Fibroblast of lung (primary cell): ENCODE measurements around the gene PSMA4. TPM values are rescaled to one million over a fixed set of nuclear protein-coding genes. Genes with fewer than 3 reads are reported as not detected.
"Not testable (repeated sequence)": the region's sequence is repeated elsewhere in the genome, so short reads cannot be mapped to it uniquely, and the experiment has no call there.

ENCODE experiments used
- DNase-seq, 2 donors: peaks; one replicate each; pipeline versions ENCODE4 v3.0.0 to v3.0.0-alpha.2; 2010; ENCODE audit warnings: low read depth in 2 of 2
- H2AFZ ChIP-seq: 2 replicates; pipeline ENCODE4 v1.5.1; 2012; ENCODE audit warnings: low read length, control low read depth, inconsistent platforms
- H3K27ac ChIP-seq: 2 replicates; pipeline ENCODE4 v1.5.1; 2011; ENCODE audit warnings: low read length, control low read depth; ENCODE audit not compliant: insufficient read depth
- H3K27me3 ChIP-seq: 2 replicates; pipeline ENCODE4 v1.5.1; 2011; ENCODE audit warnings: mild to moderate bottlenecking, low read length; ENCODE audit not compliant: control insufficient read depth, insufficient read depth
- H3K36me3 ChIP-seq: 2 replicates; pipeline ENCODE4 v1.5.1; 2011; ENCODE audit warnings: low read length; ENCODE audit not compliant: control insufficient read depth, insufficient read depth
- H3K4me1 ChIP-seq: 2 replicates; pipeline ENCODE4 v1.5.1; 2011; ENCODE audit warnings: low read length; ENCODE audit not compliant: control insufficient read depth, insufficient read depth; ENCODE audit errors: extremely low read depth
- H3K4me2 ChIP-seq: 2 replicates; pipeline ENCODE4 v1.5.1; 2011; ENCODE audit warnings: low read length, control low read depth; ENCODE audit not compliant: insufficient read depth; ENCODE audit errors: extremely low read depth
- H3K4me3 ChIP-seq, 4 experiments: fragments of 200-600 bp in 1 of 4; sonication (generic) in 1 of 4; replicated peaks in 1 of 4; 2 replicates each; pipeline ENCODE4 v1.5.1; 2011 to 2016; ENCODE audit warnings: low read length in 4 of 4, low read depth in 3 of 4, mild to moderate bottlenecking in 3 of 4, control low read depth in 2 of 4, inconsistent platforms in 1 of 4, mixed read lengths in 1 of 4; ENCODE audit not compliant: insufficient read depth in 1 of 4; ENCODE audit errors: control extremely low read depth in 1 of 4
- H3K79me2 ChIP-seq: 2 replicates; pipeline ENCODE4 v1.5.1; 2012; ENCODE audit warnings: mild to moderate bottlenecking, low read length, inconsistent platforms; ENCODE audit not compliant: control insufficient read depth, insufficient read depth
- H3K9ac ChIP-seq: 2 replicates; pipeline ENCODE4 v1.5.1; 2011; ENCODE audit warnings: mild to moderate bottlenecking, low read length, control low read depth; ENCODE audit not compliant: insufficient read depth
- H3K9me3 ChIP-seq: 2 replicates; pipeline ENCODE4 v1.5.1; 2012; ENCODE audit warnings: low read depth, low read length; ENCODE audit not compliant: control insufficient read depth, insufficient read depth
- H4K20me1 ChIP-seq: 2 replicates; pipeline ENCODE4 v1.5.1; 2011; ENCODE audit warnings: low read length; ENCODE audit not compliant: control insufficient read depth, insufficient read depth; ENCODE audit errors: extremely low read depth
- EZH2 ChIP-seq: IDR thresholded peaks from 2 replicates; pipeline ENCODE4 v1.5.1; 2012; ENCODE audit warnings: low read length, control low read depth, mild to moderate bottlenecking; ENCODE audit errors: missing control alignments
- polyA plus RNA-seq, 2 donors: library from polyadenylated mRNA; depleted of rRNA in 1 of 2; stranded (reverse) in 1 of 2; unstranded in 1 of 2; fragments of >200 nt; gene quantifications; 2 replicates each; pipeline ENCODE4 v1.2.1, GENCODE V29; 2011 to 2012; ENCODE audit warnings: missing spikeins in 1 of 2
- total RNA-seq: library from RNA; depleted of rRNA; stranded (reverse); fragments of >200 nt; gene quantifications from 2 replicates; pipeline ENCODE4 v1.2.1, GENCODE V29; 2014
- TF ChIP-seq, protein P1 (sequence below), 2 donors: IDR thresholded peaks in 1 of 2; conservative IDR thresholded peaks in 1 of 2; 1 replicate in 1 of 2; 2 replicates in 1 of 2; pipeline ENCODE4 v1.5.1; 2011 to 2012; ENCODE audit warnings: low read length in 2 of 2, control low read depth in 1 of 2, inconsistent platforms in 1 of 2, low read depth in 1 of 2, mild to moderate bottlenecking in 1 of 2

PSMA4 gene
- total and polyA plus RNA-seq, 2 donors (not counting 1 experiment from before 2014, with no cell fraction given): 161 to 404 TPM

DNA sequence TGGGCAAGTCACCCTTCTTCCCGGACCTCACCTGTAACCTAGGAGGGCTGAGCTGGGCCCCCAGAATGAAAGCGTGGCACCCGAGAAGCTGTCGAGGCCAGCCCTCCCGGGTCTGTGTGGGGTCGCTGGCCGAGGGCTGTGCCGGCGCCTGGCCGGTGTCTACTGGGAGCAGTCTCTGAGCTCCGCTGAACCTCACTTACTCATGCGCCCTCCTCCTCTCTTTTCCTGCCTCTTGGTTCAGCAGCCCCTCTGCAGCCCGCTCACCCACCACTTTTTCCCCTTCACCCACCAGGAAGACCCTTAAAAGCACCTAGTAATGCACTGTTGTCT is 32.4 kb upstream of the PSMA4 start:
- no peak for TF ChIP-seq EZH2
- TF ChIP-seq, protein P1, sequence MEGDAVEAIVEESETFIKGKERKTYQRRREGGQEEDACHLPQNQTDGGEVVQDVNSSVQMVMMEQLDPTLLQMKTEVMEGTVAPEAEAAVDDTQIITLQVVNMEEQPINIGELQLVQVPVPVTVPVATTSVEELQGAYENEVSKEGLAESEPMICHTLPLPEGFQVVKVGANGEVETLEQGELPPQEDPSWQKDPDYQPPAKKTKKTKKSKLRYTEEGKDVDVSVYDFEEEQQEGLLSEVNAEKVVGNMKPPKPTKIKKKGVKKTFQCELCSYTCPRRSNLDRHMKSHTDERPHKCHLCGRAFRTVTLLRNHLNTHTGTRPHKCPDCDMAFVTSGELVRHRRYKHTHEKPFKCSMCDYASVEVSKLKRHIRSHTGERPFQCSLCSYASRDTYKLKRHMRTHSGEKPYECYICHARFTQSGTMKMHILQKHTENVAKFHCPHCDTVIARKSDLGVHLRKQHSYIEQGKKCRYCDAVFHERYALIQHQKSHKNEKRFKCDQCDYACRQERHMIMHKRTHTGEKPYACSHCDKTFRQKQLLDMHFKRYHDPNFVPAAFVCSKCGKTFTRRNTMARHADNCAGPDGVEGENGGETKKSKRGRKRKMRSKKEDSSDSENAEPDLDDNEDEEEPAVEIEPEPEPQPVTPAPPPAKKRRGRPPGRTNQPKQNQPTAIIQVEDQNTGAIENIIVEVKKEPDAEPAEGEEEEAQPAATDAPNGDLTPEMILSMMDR (conservative IDR thresholded peaks at IDR 0.05 in 1 of 2, IDR thresholded peaks at IDR 0.05 in 1 of 2; ENCODE audit: low read depth in 1 of 2, low read length in 2 of 2): no peak
- Histone ChIP-seq H3K4me2 (peak overlapping the region; percentile 92), H3K79me2 (no peaks in the 10 kb centered on the region), H3K27ac (peak overlapping the region; percentile 19), H3K27me3 (no peaks in the 10 kb centered on the region), H3K9me3 (no peaks in the 10 kb centered on the region), H3K9ac (peak overlapping the region; percentile 51), H3K36me3 (no peaks in the 10 kb centered on the region), H3K4me1 (no peaks in the 10 kb centered on the region), H4K20me1 (no peaks in the 10 kb centered on the region), H2AFZ (peak overlapping the region; percentile 95), H3K4me3 (peak overlapping the region; percentile 73 to 92 (median 85))
- no peak for DNase-seq

DNA sequence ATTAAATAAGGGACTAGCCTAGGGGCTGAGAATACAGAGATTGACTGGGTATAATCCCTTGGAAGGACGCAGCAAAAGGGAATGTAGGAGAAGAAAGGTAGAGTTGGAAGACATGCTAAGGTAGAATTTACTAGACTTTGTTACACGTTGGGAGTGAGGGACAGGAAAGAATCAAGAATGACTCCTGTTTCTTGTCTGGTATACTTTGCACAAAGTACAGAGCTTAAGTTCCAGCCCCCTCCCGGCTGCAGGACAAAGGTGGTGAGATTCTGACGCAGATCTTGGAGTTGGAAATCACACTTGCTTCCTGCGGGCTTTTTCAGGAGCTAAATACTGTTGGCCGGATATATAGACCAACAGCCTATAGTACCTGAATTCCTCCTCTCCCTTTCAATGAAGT is 32.0 kb upstream of the PSMA4 start:
- Histone ChIP-seq H3K4me2 (peak overlapping the region; percentile 92), H3K9me3 (no peaks in the 10 kb centered on the region), H4K20me1 (no peaks in the 10 kb centered on the region), H2AFZ (peak overlapping the region; percentile 95), H3K36me3 (no peaks in the 10 kb centered on the region), H3K4me3 (peak overlapping the region in 3 of 4 experiments; percentile 73 to 87 (median 83)), H3K9ac (no peak overlapping the region), H3K79me2 (no peaks in the 10 kb centered on the region), H3K27ac (no peak overlapping the region), H3K4me1 (no peaks in the 10 kb centered on the region), H3K27me3 (no peaks in the 10 kb centered on the region)
- DNase-seq: no peak
- TF ChIP-seq, protein P1 (conservative IDR thresholded peaks at IDR 0.05 in 1 of 2, IDR thresholded peaks at IDR 0.05 in 1 of 2; ENCODE audit: low read depth in 1 of 2, low read length in 2 of 2): no peak
- TF ChIP-seq EZH2: no peak

DNA sequence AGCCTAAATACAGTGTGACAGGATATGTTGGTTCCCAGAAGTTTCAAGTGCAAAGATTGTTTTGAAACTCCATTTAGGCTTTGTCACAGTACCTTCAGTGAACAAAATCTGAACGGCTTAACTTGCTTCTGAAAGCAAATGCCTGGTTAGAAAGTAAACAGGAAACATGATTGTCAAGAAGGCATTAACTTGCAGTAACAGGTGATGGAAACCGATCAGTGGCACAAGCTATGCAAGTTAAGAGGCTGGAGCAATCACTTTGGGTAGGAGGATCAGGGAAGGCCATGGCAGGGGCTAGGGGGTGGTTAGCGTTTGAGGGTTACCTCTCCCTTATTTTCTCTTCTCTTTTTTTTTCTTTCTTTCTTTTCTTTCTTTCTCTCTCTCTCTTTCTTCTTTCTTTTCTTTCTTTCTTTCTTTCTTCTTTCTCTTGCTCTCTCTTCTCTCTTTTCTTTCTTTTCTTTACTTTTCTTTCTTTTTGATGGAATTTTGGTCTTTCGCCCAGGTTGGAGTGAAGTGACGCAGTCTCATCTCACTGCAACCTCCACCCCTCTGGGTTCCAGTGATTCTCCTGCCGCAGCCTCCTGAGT is 30.4 kb upstream of the PSMA4 start:
- H3K9me3 ChIP-seq: no peaks in the 10 kb centered on the region
- H2AFZ ChIP-seq: no peak overlapping the region
- no peak overlapping the region for H3K4me2 ChIP-seq
- no peak for DNase-seq
- H3K79me2 ChIP-seq: no peaks in the 10 kb centered on the region
- no peaks in the 10 kb centered on the region for H3K36me3 ChIP-seq
- H3K27ac ChIP-seq: no peak overlapping the region
- TF ChIP-seq, protein P1 (conservative IDR thresholded peaks at IDR 0.05 in 1 of 2, IDR thresholded peaks at IDR 0.05 in 1 of 2; ENCODE audit: low read depth in 1 of 2, low read length in 2 of 2): no peak
- TF ChIP-seq EZH2: no peak
- no peaks in the 10 kb centered on the region for H3K27me3 ChIP-seq
- H4K20me1 ChIP-seq: no peaks in the 10 kb centered on the region
- H3K4me3 ChIP-seq: no peak overlapping the region
- no peak overlapping the region for H3K9ac ChIP-seq
- no peaks in the 10 kb centered on the region for H3K4me1 ChIP-seq

DNA sequence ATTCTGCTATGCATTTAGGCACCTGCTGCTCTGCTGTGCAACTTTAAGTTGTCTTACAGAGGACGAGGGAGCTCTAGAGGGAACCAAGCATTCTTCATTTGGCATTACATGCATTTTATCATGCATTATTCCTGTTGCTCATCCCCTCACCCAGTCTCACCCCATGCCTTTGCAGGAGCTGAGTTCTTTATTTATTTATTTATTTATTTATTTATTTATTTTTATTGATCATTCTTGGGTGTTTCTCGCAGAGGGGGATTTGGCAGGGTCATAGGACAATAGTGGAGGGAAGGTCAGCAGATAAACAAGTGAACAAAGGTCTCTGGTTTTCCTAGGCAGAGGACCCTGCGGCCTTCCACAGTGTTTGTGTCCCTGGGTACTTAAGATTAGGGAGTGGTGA is 20.2 kb upstream of the PSMA4 start:
- DNase-seq, H3K4me3 ChIP-seq: not testable (repeated sequence)

More for the DNA sequence above, 20.2 kb upstream of the PSMA4 start:
- not testable (repeated sequence) for H3K27me3 ChIP-seq, H3K79me2 ChIP-seq, H4K20me1 ChIP-seq, H3K36me3 ChIP-seq, H3K9me3 ChIP-seq, H3K27ac ChIP-seq, H3K4me2 ChIP-seq, H2AFZ ChIP-seq, H3K4me1 ChIP-seq, H3K9ac ChIP-seq
